Measurements from ENCODE around the gene TRABD2A.

Gene TRABD2A

DNA sequence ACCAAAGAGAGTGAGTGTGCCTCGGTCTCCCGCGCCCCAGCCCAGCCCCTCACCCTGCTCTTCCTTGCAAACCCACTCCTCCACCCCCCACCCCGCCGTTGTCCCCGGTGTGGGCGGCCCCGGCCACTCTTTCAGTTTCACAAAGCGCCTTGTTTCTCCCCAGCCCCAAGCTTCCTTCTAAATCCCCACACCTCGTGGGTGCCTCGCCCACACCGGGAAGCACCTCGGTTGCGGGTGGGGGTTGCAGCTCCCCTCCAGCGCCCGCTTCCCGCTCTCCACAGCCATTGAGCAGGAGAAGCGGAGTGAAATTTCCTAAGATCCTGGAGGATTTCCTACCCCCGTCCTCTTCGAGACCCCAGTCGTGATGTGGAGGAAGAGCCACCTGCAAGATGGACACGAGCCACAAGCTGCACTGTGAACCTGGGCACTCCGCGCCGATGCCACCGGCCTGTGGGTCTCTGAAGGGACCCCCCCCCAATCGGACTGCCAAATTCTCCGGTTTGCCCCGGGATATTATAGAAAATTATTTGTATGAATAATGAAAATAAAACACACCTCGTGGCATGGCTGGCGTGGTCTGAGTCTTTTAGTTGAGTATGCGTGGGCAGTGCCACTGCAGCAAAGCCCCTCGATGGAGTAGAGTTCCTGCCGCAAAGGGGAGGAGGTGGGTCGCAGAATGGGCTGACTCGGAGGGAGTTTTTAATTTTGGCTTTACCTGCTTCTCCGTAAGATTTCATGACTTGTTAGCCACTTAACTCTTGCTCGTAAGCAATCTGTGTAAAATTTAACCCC lies 25.4 kb upstream of the TRABD2A start:
- peak; percentile 28 for DNase-seq
- in situ Hi-C loops (cut with MboI; ENCODE audit: low pct_unique_long_range_greater_than_20kb, low sequenced_read_pairs), result no loop called here

DNA sequence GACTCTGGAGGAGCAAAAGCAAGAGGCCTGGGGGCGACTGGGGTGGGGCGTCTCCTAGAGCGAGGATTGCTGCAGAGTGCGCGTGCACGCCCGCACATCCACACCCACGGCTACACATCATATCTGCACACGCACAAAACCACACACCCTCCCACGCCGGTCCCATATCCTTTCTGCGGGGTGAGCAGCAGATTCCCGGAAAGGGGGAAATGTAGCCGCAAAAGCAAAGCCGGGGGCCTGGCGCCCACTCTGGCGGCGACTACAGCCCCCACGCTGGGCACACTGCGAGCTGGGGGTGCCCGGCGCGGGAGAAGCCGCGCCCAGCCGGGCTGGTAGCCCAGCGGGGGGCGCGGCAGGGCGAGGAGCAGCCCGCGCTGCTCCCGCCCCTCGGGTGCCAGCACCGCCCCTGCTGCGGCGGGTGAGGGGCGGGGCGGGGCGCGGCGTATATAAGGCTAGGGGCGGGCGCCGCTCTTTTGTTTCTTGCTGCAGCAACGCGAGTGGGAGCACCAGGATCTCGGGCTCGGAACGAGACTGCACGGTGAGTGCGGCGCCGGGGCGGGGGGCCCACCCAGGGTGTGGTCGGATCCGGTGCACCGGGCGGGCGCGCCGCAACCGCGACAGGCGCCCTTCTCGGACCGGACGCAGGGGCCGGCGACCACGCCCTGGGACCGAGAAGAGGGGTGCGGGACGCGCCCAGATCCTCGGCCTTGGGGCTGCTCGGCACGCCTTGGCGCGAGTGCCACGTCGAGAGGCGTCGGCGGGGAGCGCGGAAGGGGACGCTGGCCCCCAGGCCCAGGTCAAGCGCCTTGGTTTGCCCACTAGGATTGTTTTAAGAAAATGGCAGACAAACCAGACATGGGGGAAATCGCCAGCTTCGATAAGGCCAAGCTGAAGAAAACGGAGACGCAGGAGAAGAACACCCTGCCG lies 24.6 kb upstream of the TRABD2A start, which contains the start of gene TMSB10:
TMSB10 (plus strand) TSS at position 476 of the 927 bp plus-strand sequence.
- DNase-seq, result peak; percentile 84
- in situ Hi-C loops (cut with MboI; ENCODE audit: low pct_unique_long_range_greater_than_20kb, low sequenced_read_pairs), result no loop called here

DNA sequence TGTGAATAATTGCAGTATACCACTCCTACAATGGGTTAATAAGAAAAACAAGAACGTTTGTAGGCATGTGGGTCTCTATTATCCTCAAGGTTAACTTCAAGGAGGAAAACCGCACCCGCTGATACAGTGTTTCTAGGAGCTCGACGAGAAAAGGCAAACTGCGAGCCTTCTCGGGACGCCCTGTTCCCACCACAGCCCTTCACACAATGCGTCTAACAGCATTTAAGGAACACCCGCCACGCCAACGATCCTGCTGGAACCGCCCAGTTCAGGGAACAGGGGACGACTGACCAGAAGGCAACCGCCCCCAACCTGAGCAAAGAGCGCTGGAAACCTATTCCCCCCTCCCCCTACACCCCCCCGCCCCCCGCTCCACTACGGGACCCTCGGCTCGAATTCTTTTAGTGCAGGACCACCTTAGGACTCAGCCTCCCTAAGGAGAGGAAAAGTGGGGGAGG lies 23.9 kb upstream of the TRABD2A start:
- in situ Hi-C loops (cut with MboI; ENCODE audit: low pct_unique_long_range_greater_than_20kb, low sequenced_read_pairs), result no loop called here
- peak; percentile 68 for DNase-seq

DNA sequence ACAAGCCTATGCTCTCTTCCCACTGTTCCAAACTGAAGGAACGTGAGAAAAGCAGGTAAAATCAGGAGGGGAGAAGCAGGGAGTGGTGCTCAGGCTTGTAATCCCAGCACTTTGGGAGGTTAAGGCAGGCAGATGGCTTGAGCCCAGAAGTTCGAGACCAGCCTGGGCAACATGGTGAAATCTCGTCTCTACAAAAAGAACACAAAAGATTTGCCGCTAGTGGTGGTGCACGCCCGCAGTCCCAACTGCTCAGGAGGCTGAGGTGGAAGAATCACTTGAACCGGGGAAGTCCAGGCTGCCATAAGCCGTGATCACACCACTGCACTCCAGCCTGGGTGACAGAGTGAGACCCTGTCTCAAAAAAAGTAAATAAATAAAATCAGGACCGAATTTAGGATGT lies 23.3 kb upstream of the TRABD2A start:
- no peak for DNase-seq
- in situ Hi-C loops (cut with MboI; ENCODE audit: low pct_unique_long_range_greater_than_20kb, low sequenced_read_pairs), result no loop called here

DNA sequence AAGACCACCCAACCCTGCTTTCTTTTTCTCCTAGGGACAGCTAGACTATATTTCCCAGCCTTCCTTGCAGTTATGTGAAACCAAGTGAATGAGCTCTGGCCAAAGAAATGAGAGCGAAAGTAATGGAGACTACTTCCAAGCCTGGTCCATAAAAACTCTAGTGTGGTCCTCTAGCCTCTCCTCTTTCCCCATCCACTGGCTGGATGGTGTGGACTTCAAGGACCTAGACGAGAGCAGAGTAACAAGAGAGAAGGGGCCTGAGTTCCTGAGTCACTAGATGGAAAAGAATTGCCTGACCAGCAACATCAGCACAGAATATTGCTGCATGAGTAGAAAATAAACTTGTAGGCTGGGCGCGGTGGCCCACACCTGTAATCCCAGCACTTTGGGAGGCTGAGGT lies 21.6 kb upstream of the TRABD2A start:
- DNase-seq, result no peak
- in situ Hi-C loops (cut with MboI; ENCODE audit: low pct_unique_long_range_greater_than_20kb, low sequenced_read_pairs), result no loop called here

DNA sequence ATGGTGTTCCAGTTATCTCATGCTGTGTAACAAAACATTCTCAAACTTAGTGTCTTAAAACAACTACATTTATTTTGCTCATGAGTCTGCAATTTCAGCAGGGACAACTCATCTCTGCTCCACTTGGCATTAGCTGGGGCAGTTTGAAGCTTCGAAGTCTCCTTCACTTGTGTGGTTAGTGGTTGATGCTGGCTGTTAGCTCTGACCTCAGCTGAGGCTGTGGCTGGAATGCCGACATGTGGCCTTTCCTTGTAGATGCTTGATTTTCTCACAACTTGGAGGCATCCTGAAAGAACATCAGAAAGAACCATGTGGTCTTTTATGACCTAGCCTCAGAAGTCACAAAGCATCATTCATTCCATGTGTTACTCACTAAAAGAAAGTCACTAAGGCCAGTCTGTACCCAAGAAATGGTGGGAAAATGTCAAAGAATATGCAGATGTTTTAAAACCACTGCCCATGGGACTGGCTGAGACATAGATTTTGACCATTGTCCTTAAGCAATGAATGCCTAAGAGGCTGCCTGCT lies 20.8 kb upstream of the TRABD2A start:
- in situ Hi-C loops (cut with MboI; ENCODE audit: low pct_unique_long_range_greater_than_20kb, low sequenced_read_pairs), result no loop called here
- DNase-seq, result no peak

DNA sequence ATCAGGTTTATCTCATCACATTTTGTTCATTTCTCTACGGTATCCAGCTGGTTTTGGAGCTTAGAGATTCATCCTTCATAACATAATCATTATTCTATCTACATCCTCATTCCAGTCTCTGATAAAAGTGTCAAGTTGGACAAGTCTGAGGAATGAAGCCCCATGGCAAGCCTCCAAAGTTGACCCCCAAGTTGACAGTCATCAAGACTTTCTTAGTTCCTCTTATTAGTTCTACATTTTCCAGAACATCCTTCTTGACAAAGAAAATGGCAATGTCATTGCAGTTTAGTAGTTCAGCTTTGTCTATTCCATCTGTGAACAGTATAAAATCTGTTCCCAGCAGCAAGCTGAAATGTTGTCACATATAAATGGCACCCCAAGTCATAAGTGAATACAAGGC lies 20.1 kb upstream of the TRABD2A start:
- peak; percentile 30 for DNase-seq
- in situ Hi-C loops (cut with MboI; ENCODE audit: low pct_unique_long_range_greater_than_20kb, low sequenced_read_pairs), result no loop called here

DNA sequence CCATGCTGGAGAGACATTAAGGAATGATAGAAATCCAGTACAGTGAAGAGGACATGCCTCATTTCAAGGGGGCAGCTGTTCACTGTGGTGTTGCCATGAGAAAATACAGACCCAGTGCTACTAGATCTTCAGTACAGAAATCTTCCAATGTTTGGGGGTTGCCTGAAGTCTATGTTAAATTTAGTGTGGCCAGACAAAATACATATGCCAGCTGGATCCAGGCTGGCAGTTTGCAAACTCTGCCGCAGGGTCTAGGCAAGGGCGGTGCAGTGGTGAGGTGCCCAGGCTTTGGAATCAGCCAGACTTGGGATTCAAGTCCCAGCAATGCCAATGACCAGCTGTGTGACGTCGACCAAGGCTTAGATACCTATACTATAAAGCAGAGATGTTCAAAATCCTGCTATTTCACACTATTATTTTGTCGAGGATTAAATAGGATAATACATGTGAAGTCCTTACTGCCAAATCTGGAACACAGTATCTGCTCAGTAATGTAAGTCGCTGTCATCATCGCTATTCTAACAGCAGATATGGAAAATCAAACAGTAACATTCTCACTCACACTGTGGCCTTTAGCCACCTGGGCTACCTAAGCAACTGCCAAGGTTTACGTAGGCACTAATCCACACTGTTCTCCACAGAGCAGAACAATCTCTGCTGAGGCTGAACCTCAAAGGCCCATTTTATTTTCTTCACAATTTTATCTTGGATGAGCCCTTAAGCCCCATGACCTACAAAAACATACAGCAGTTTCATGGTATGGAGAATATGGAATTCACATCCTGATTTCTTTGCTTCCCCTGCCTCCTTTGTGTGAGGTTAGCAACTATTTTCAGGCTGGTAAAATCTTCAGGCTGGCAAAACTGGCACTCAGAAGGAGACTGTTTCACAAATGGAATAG lies 18.7 kb upstream of the TRABD2A start:
- in situ Hi-C loops (cut with MboI; ENCODE audit: low pct_unique_long_range_greater_than_20kb, low sequenced_read_pairs), result no loop called here
- DNase-seq, result no peak

DNA sequence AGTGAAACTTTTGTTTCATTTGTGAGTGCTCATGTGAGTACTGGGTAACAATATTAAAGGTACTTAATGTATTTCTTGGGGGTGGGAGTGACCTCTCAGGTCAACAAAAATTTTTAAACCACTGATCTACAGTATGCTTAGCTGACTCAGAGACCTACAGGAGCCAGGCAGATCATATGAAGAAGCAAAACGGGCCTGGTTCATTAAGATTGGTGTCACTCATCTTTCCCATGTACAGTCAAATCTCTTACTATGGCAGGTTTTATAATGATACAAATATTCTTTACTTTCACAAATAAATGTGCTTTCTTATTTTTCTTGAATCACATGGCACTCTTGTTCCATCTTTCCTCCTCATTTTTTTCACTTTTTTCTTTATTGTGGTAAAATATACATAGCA lies 16.9 kb upstream of the TRABD2A start:
- in situ Hi-C loops (cut with MboI; ENCODE audit: low pct_unique_long_range_greater_than_20kb, low sequenced_read_pairs), result no loop called here
- DNase-seq, result no peak

DNA sequence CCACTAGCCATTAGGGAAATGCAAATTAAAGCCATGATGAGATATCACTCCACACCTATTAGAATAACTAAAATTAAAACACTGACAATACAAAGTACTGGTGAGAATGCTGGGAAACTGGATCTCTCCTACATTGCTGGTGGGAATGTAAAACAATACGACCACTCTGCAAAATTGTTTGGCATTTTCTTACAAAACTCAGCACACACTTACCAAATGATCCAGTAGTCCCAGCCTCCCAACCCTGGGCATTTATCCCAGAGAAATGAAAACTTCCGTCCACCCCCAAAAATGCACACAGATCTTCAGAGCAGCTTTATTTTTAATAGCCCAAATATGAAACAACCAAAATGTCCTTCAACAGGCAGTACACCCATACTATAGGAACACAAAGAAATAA lies 15.7 kb upstream of the TRABD2A start:
- no peak for DNase-seq
- in situ Hi-C loops (cut with MboI; ENCODE audit: low pct_unique_long_range_greater_than_20kb, low sequenced_read_pairs), result no loop called here

DNA sequence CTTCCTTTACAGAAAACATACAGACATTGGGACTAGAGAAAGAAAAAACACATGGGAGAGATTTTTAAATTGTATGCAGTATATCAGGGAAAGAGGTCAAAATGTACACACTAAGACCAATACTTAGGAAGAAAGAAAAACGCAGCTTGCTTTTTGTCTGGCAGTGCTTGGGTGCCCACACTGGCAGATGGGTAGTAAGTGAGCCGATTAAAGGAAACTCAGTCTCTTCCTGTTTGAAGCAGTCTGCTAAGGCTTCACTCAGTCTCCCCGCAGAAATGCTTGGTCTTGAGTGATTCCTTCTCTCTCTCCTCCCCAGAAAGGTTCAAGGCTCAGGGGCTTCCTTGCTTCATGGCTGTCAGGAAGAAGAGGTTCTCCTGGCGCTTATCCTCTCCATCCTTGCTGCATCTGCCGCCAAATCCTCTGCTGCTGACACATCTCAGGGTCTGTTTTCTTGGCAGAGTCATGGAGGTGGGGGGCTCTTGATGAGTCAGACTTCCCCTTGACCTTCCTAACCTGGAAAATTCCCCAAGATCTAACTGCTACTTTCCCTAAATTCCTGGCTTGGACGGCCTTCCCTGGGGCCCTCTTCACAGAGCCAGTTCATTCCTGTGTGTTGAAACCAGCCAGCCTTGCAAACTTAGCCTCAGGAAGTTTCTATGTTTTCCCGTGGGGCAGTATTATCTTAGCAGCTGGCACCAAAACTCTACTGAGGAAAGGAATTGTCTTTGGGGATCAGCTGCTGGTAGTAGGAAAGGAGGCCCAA lies 14.1 kb upstream of the TRABD2A start:
- peak; percentile 49 for DNase-seq
- in situ Hi-C loops (cut with MboI; ENCODE audit: low pct_unique_long_range_greater_than_20kb, low sequenced_read_pairs), result no loop called here

DNA sequence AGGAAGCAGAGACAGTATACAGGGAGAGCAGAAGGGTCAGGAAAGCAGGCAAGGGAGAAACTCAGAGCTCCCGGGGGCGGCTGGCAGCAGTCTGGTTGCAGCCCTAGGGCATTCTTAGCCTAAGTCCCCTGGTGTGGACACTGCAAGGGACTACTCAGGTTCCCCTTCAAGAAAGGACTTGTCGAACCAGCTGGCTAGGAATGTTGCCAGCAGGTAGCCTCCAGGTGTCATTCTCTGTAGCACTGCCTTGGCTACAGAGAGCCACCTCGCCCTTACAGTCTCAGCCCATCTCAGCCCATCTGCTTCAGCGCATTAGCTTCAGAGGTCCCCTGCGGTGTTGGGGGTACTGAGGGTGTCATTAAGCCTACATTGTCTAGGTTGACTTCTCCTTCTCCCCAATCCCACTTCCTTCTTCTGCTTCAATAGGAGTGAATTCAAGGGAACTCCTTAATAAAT lies 13.3 kb upstream of the TRABD2A start:
- in situ Hi-C loops (cut with MboI; ENCODE audit: low pct_unique_long_range_greater_than_20kb, low sequenced_read_pairs), result no loop called here
- no peak for DNase-seq

DNA sequence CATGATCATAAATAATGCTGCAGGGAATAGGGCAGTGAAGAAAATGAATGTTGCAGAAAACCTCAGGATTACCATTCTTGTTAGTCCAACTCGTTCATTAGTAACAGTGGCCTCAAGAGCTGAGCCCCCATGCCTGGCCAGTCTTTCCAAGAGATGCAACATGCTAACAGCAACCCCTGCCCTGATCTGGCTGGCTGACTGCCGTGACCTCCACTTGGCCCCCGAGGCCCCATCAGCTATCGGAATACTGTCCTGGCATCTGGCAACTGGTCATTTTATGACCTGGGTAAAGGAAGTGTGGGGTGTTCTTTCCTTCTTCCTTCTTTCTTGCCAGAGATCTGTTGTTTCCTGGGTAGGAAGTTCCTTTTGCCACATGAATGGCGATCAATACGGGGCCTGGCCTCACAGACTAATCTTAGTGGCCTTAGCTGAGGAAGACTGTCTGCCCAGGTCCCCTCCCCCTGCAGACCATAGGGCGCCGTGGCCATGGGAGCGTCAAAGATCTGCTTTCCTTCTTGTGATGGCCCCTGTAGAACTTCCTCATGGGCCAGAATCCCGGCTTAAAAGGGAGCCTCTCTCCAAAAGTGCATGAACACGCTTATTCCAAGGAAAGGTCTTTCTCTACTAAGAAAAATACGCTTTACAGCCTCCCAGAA lies 10.6 kb upstream of the TRABD2A start:
- in situ Hi-C loops (cut with MboI; ENCODE audit: low pct_unique_long_range_greater_than_20kb, low sequenced_read_pairs), result no loop called here
- peak; percentile 58 for DNase-seq

DNA sequence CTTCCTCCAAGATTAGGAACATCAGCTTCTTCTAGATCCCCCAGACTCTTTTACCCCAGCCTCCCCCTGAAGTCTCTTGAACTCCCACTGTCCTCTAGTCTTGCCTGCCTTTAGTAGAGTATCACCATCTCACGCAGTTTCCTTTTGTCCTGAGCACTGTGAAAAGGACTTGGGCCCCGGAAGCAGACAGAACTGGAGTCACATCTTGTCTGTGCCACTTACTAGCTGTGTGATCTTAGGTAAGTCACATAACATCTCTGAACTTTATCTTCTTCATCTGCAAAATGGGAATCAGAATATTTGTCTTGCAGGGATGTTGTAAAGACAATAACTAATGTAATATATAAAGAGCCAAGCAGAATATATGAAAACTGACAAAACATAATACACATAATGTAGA lies 8.4 kb upstream of the TRABD2A start:
- in situ Hi-C loops (cut with MboI; ENCODE audit: low pct_unique_long_range_greater_than_20kb, low sequenced_read_pairs), result no loop called here
- DNase-seq, result no peak

DNA sequence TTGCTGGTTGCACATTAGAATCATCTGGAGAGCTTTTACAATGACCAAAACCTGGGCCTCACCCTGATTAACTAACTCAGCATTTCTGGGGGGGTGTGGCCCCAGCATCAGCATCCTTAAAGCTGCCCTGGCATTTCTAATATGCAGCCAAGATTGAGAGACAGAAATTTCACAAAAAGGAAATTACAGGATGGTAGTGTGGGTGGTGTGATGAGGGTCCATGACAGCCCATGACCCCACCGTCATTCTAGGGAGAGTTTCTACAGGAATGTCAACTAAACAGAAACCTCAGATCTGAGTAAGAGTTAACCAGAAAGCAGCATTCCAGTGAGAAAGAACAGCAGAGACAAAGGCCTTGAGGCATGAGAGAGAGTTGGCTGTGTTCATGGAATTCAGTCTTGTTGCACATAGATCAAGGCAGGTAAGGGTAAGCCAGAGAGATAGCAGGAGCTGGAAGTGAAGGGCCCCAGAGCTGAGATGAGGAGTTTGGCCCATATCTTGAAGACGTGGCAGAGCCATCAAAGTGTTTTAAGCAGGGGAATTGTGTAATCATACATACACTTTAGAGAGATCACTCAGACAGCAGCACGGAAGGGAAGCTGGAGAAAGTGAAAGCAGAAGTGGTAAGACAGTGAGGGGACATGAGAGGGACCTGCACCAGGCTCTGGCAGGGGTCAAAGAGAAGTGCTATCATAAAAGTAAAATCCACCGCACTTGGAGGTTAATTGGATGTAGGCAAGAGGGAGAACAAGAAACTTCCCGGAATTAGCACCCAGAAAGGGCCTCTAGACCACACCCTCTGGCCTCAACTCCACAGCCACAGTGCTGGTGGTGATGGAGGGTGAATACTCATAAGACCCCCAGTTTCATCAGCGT lies 7.8 kb upstream of the TRABD2A start:
- DNase-seq, result peak; percentile 95
- in situ Hi-C loops (cut with MboI; ENCODE audit: low pct_unique_long_range_greater_than_20kb, low sequenced_read_pairs), result no loop called here

DNA sequence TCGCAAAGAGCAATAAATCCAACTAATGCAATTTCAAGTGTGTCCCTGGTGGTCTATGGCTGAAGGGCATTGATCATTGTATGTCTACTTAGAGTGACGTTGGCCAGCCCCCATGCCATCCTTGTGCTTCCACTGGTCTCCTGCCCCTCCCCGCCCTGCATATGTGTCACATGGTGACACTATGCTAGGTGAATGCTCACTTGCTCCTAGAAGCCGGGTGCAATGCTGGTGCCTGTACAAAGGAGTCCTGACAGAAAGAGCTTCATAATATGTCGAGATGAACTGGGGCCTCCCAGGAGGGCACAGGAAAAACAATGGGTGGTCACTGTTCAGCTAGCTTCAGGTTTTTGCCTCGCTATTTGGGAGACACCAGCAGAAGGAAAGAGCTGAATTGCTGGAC lies 5.9 kb upstream of the TRABD2A start:
- in situ Hi-C loops (cut with MboI; ENCODE audit: low pct_unique_long_range_greater_than_20kb, low sequenced_read_pairs), result no loop called here

DNA sequence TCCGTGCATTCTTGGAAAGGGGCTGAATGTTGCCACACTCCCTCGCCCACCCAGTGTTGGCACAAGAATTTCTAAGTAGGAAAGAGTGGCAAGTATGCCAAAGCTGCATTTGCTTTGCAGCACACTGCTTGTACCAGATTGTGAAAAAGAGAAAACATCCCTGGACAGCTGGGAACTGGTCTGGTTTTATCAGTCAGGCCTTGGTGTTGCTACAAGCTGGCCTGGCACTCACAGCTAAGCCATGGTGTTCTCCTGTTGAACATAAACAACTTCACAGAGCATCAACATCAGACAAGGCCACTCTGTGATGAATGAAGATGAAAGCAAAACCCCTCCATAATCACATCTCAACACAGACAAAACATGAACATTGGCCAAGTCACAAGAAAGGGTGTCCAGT lies 4.2 kb upstream of the TRABD2A start:
- in situ Hi-C loops (cut with MboI; ENCODE audit: low pct_unique_long_range_greater_than_20kb, low sequenced_read_pairs), result no loop called here
- no peak for DNase-seq

More for the DNA sequence above, 5.9 kb upstream of the TRABD2A start:
- no peak for DNase-seq

Data from KBM-7 (cell line).